ENCODE data around the gene NIBAN1. TPM values are rescaled to one million over a fixed set of nuclear protein-coding genes. Genes with fewer than 3 reads are reported as not detected.

NIBAN1 gene
- total and polyA plus RNA-seq, 2 donors (not counting 3 experiments of a cell fraction or from before 2014, with no cell fraction given): 0.23 to 2.8 TPM

DNA sequence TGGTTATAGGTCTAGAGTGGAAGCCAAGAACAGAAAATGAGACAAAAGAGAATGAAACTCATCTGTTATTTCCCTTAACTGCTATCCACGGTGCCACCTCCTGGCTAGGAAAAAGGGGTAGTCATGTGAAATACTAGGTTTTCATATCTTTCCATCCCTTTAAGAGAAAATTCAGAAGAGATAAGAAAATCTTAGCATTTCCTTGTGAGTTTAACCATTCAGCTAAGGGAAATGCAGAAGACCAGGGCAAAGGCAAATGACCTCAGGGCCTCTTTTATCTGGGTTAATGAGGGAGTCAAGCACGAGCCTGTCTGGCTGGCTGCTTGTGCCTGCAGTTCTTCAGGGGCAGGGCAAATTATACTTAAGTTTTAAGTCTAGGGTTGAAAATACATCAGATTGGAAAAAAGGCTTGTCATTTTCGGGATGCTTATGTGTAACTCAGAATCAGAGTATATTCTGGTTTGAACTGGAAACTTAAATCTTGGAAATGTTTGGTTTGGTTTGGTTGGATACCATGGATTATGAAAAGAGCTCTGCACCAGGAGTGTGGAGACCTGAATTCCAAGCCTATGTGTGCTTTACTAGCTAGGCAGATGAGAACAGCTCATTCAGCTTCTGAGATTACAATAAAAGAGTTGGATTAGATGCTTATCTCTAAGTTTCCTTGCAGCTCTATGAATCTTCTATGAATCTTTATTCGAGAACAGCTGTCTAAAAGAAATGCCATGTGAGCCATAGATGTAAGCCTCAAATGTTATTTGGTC, 19.9 kb downstream of the NIBAN1 start:
- peaks cover 12% of the 10 kb centered on the region for H3K4me1 ChIP-seq (ENCODE audit: control insufficient read depth, extremely low read depth, insufficient read depth, low read length)
- TF ChIP-seq MYC (IDR thresholded peaks at IDR 0.05; ENCODE audit: low read depth, low read length) (no peak), GATA2 (IDR thresholded peaks at IDR 0.05; ENCODE audit: insufficient read depth, insufficient read length, low read depth, low read length) (peak; percentile 48), POLR2AphosphoS5 (IDR thresholded peaks at IDR 0.05; ENCODE audit: insufficient read depth, low read depth, low read length) (no peak)
- no peak overlapping the region for H3K4me3 ChIP-seq (replicated peaks in 1 of 3; ENCODE audit: insufficient read depth in 1 of 3, low read depth in 1 of 3, low read length in 3 of 3)
- H2AFZ ChIP-seq (ENCODE audit: low read depth, low read length): peak overlapping the region; percentile 23
- H3K79me2 ChIP-seq (ENCODE audit: control insufficient read depth, insufficient read depth, low read length): no peaks in the 10 kb centered on the region
- H3K36me3 ChIP-seq (ENCODE audit: control insufficient read depth in 2 of 2, extremely low read depth in 1 of 2, insufficient read depth in 2 of 2, low read length in 2 of 2): no peaks in the 10 kb centered on the region
- H3K9me3 ChIP-seq (replicated peaks; ENCODE audit: control insufficient read depth, insufficient read depth, low read length): no peaks in the 10 kb centered on the region
- H3K9me1 ChIP-seq (replicated peaks; ENCODE audit: control insufficient read depth, extremely low read depth, insufficient read depth, low read length): no peaks in the 10 kb centered on the region
- peak overlapping the region; percentile 58 for H3K4me2 ChIP-seq (ENCODE audit: insufficient read depth, low read length)
- intact Hi-C loops (cut with micrococcal nuclease) (no loop called here), dilution Hi-C loops (cut with MboI; ENCODE audit: extremely low pct_ligation_motif_present, low sequenced_read_pairs) (no loop called here)
- ChIA-PET CTCF (interaction anchor here (0.6 to 1.4 kb wide), 3 partner anchors 12 to 216 kb away, joined by 4 to 10 read pairs (median 4); no protein-coding TSS in a partner anchor), POLR2A (no interaction called here)
- no peak overlapping the region for H3K9ac ChIP-seq (replicated peaks; ENCODE audit: extremely low read depth, insufficient read depth, low read length)
- FAIRE-seq: peak; percentile 59
- no peak overlapping the region for H3K27ac ChIP-seq (ENCODE audit: insufficient read depth, low read depth, low read length)
- H3K27me3 ChIP-seq (ENCODE audit: control insufficient read depth in 2 of 2, insufficient read depth in 2 of 2, low read length in 2 of 2): no peaks in the 10 kb centered on the region
- no TSS peak for BruUV-seq (replicated peaks)
- H4K20me1 ChIP-seq (replicated peaks; ENCODE audit: control insufficient read depth, extremely low read depth, insufficient read depth, low read length): no peaks in the 10 kb centered on the region
- DNase-seq (ENCODE audit: low read depth, low spot score): no peak

- CTCF ChIA-PET: interaction anchor here (0.6 kb wide), 1 partner anchor 11 kb away, joined by 4 read pairs; no protein-coding TSS in a partner anchor
- dilution Hi-C loops (cut with MboI; ENCODE audit: extremely low pct_ligation_motif_present, low sequenced_read_pairs): no loop called here
- TF ChIP-seq MYC (IDR thresholded peaks at IDR 0.05; ENCODE audit: low read depth, low read length): no peak
- no peak for TF ChIP-seq EZH2 (IDR thresholded peaks at IDR 0.05; ENCODE audit: borderline replicate concordance, low read depth, low read length, severe bottlenecking)
- TF ChIP-seq GATA2 (IDR thresholded peaks at IDR 0.05; ENCODE audit: insufficient read depth, insufficient read length, low read depth, low read length): peak; percentile 12
- TF ChIP-seq FOS (IDR thresholded peaks at IDR 0.05; ENCODE audit: borderline replicate concordance, insufficient read depth, low read length): peak; percentile 46
- peak; percentile 27 for TF ChIP-seq JUN (IDR thresholded peaks at IDR 0.05; ENCODE audit: borderline replicate concordance, insufficient read depth, insufficient read length, low read depth)
- no peak for TF ChIP-seq POLR2AphosphoS5 (IDR thresholded peaks at IDR 0.05; ENCODE audit: insufficient read depth, low read depth, low read length)
- Histone ChIP-seq H4K20me1 (replicated peaks; ENCODE audit: control insufficient read depth, extremely low read depth, insufficient read depth, low read length) (no peaks in the 10 kb centered on the region), H3K27ac (ENCODE audit: insufficient read depth, low read depth, low read length) (no peak overlapping the region), H3K4me1 (ENCODE audit: control insufficient read depth, extremely low read depth, insufficient read depth, low read length) (peaks cover 12% of the 10 kb centered on the region), H3K9me1 (replicated peaks; ENCODE audit: control insufficient read depth, extremely low read depth, insufficient read depth, low read length) (no peaks in the 10 kb centered on the region), H3K27me3 (ENCODE audit: control insufficient read depth in 2 of 2, insufficient read depth in 2 of 2, low read length in 2 of 2) (no peaks in the 10 kb centered on the region), H3K4me2 (ENCODE audit: insufficient read depth, low read length) (peak overlapping the region; percentile 58), H3K4me3 (replicated peaks in 1 of 3; ENCODE audit: insufficient read depth in 1 of 3, low read depth in 1 of 3, low read length in 3 of 3) (no peak overlapping the region), H3K36me3 (ENCODE audit: control insufficient read depth in 2 of 2, extremely low read depth in 1 of 2, insufficient read depth in 2 of 2, low read length in 2 of 2) (no peaks in the 10 kb centered on the region), H3K9ac (replicated peaks; ENCODE audit: extremely low read depth, insufficient read depth, low read length) (peak overlapping the region; percentile 35), H2AFZ (ENCODE audit: low read depth, low read length) (peak overlapping the region; percentile 23), H3K9me3 (replicated peaks; ENCODE audit: control insufficient read depth, insufficient read depth, low read length) (no peaks in the 10 kb centered on the region), H3K79me2 (ENCODE audit: control insufficient read depth, insufficient read depth, low read length) (no peaks in the 10 kb centered on the region)
- no TSS peak for BruUV-seq (replicated peaks)
- intact Hi-C loops (cut with micrococcal nuclease): no loop called here
- DNase-seq (ENCODE audit: low read depth, low spot score) (peak; percentile 21), FAIRE-seq (no peak)
- POLR2A ChIA-PET: no interaction called here
Observed at GRCh38 chr1:184953600-184954219, 20.6 kb downstream of the NIBAN1 start.

Measured in endothelial cell of umbilical vein (primary cell).